ENCODE results near the gene ZNF85.
"Not testable (repeated sequence)": the region's sequence is repeated elsewhere in the genome, so short reads cannot be mapped to it uniquely, and the experiment has no call there.

ZNF85 gene

GRCh38 chr19:20928371-20928770 is 5.3 kb downstream of the ZNF85 start:
- Histone ChIP-seq H3K36me3 (ENCODE audit: control insufficient read depth, insufficient read depth, low read length) (no peaks in the 10 kb centered on the region), H3K27me3 (replicated peaks; ENCODE audit: control insufficient read depth, insufficient read depth, low read length) (no peaks in the 10 kb centered on the region), H3K4me3 (replicated peaks; ENCODE audit: low read depth, low read length) (no peak overlapping the region)
- no peak for TF ChIP-seq CTCF (IDR thresholded peaks at IDR 0.05; ENCODE audit: insufficient read depth, low read length, poor library complexity, severe bottlenecking)
- no peak for DNase-seq (ENCODE audit: extremely low read depth, insufficient read length)

GRCh38 chr19:20936322-20936947 is 13.4 kb downstream of the ZNF85 start:
- not testable (repeated sequence) for DNase-seq (ENCODE audit: extremely low read depth, insufficient read length); H3K27me3 ChIP-seq (replicated peaks; ENCODE audit: control insufficient read depth, insufficient read depth, low read length); H3K4me3 ChIP-seq (replicated peaks; ENCODE audit: low read depth, low read length); H3K36me3 ChIP-seq (ENCODE audit: control insufficient read depth, insufficient read depth, low read length)

GRCh38 chr19:20952561-20953095 is 29.6 kb downstream of the ZNF85 start:
- DNase-seq (ENCODE audit: extremely low read depth, insufficient read length); H3K27me3 ChIP-seq (replicated peaks; ENCODE audit: control insufficient read depth, insufficient read depth, low read length); H3K4me3 ChIP-seq (replicated peaks; ENCODE audit: low read depth, low read length): not testable (repeated sequence)

GRCh38 chr19:20964798-20965197 is 41.7 kb downstream of the ZNF85 start:
- DNase-seq (ENCODE audit: extremely low read depth, insufficient read length) = no peak

More at GRCh38 chr19:20952561-20953095, 29.6 kb downstream of the ZNF85 start:
- H3K36me3 ChIP-seq (ENCODE audit: control insufficient read depth, insufficient read depth, low read length) = not testable (repeated sequence)

GRCh38 chr19:20968092-20968491 is 45.0 kb downstream of the ZNF85 start:
- Histone ChIP-seq H3K27me3 (replicated peaks; ENCODE audit: control insufficient read depth, insufficient read depth, low read length) (no peaks in the 10 kb centered on the region), H3K4me3 (replicated peaks; ENCODE audit: low read depth, low read length) (no peak overlapping the region), H3K36me3 (ENCODE audit: control insufficient read depth, insufficient read depth, low read length) (no peaks in the 10 kb centered on the region)
- TF ChIP-seq CTCF (IDR thresholded peaks at IDR 0.05; ENCODE audit: insufficient read depth, low read length, poor library complexity, severe bottlenecking) = no peak
- DNase-seq (ENCODE audit: extremely low read depth, insufficient read length) = no peak

More at GRCh38 chr19:20964798-20965197, 41.7 kb downstream of the ZNF85 start:
- TF ChIP-seq CTCF (IDR thresholded peaks at IDR 0.05; ENCODE audit: insufficient read depth, low read length, poor library complexity, severe bottlenecking) = no peak
- Histone ChIP-seq H3K36me3 (ENCODE audit: control insufficient read depth, insufficient read depth, low read length) (no peaks in the 10 kb centered on the region), H3K4me3 (replicated peaks; ENCODE audit: low read depth, low read length) (no peak overlapping the region), H3K27me3 (replicated peaks; ENCODE audit: control insufficient read depth, insufficient read depth, low read length) (no peaks in the 10 kb centered on the region)

- DNase-seq (ENCODE audit: extremely low read depth, insufficient read length) = no peak
- Histone ChIP-seq H3K4me3 (replicated peaks; ENCODE audit: low read depth, low read length) (no peak overlapping the region), H3K27me3 (replicated peaks; ENCODE audit: control insufficient read depth, insufficient read depth, low read length) (no peaks in the 10 kb centered on the region), H3K36me3 (ENCODE audit: control insufficient read depth, insufficient read depth, low read length) (no peaks in the 10 kb centered on the region)
- TF ChIP-seq CTCF (IDR thresholded peaks at IDR 0.05; ENCODE audit: insufficient read depth, low read length, poor library complexity, severe bottlenecking) = no peak
Measured at GRCh38 chr19:20969498-20969897, 46.4 kb downstream of the ZNF85 start.

GRCh38 chr19:20969898-20970297 is 46.8 kb downstream of the ZNF85 start:
- no peak for DNase-seq (ENCODE audit: extremely low read depth, insufficient read length)
- Histone ChIP-seq H3K4me3 (replicated peaks; ENCODE audit: low read depth, low read length) (no peak overlapping the region), H3K36me3 (ENCODE audit: control insufficient read depth, insufficient read depth, low read length) (no peaks in the 10 kb centered on the region), H3K27me3 (replicated peaks; ENCODE audit: control insufficient read depth, insufficient read depth, low read length) (no peaks in the 10 kb centered on the region)
- no peak for TF ChIP-seq CTCF (IDR thresholded peaks at IDR 0.05; ENCODE audit: insufficient read depth, low read length, poor library complexity, severe bottlenecking)

- H3K36me3 ChIP-seq (ENCODE audit: control insufficient read depth, insufficient read depth, low read length); H3K4me3 ChIP-seq (replicated peaks; ENCODE audit: low read depth, low read length); DNase-seq (ENCODE audit: extremely low read depth, insufficient read length); H3K27me3 ChIP-seq (replicated peaks; ENCODE audit: control insufficient read depth, insufficient read depth, low read length): not testable (repeated sequence)
Measured at GRCh38 chr19:20992788-20993187, 69.7 kb downstream of the ZNF85 start.
